Fibroblast of lung (primary cell): Measurements from ENCODE around the gene YJU2. TPM values are rescaled to one million over a fixed set of nuclear protein-coding genes. Genes with fewer than 3 reads are reported as not detected.
"Not testable (repeated sequence)": the region's sequence is repeated elsewhere in the genome, so short reads cannot be mapped to it uniquely, and the experiment has no call there.

ENCODE experiments used
- DNase-seq, 2 donors: peaks; one replicate each; pipeline versions ENCODE4 v3.0.0 to v3.0.0-alpha.2; 2010; ENCODE audit warnings: low read depth in 2 of 2
- H2AFZ ChIP-seq: 2 replicates; pipeline ENCODE4 v1.5.1; 2012; ENCODE audit warnings: low read length, control low read depth, inconsistent platforms
- H3K27ac ChIP-seq: 2 replicates; pipeline ENCODE4 v1.5.1; 2011; ENCODE audit warnings: low read length, control low read depth; ENCODE audit not compliant: insufficient read depth
- H3K27me3 ChIP-seq: 2 replicates; pipeline ENCODE4 v1.5.1; 2011; ENCODE audit warnings: mild to moderate bottlenecking, low read length; ENCODE audit not compliant: control insufficient read depth, insufficient read depth
- H3K36me3 ChIP-seq: 2 replicates; pipeline ENCODE4 v1.5.1; 2011; ENCODE audit warnings: low read length; ENCODE audit not compliant: control insufficient read depth, insufficient read depth
- H3K4me1 ChIP-seq: 2 replicates; pipeline ENCODE4 v1.5.1; 2011; ENCODE audit warnings: low read length; ENCODE audit not compliant: control insufficient read depth, insufficient read depth; ENCODE audit errors: extremely low read depth
- H3K4me2 ChIP-seq: 2 replicates; pipeline ENCODE4 v1.5.1; 2011; ENCODE audit warnings: low read length, control low read depth; ENCODE audit not compliant: insufficient read depth; ENCODE audit errors: extremely low read depth
- H3K4me3 ChIP-seq, 4 experiments: fragments of 200-600 bp in 1 of 4; sonication (generic) in 1 of 4; replicated peaks in 1 of 4; 2 replicates each; pipeline ENCODE4 v1.5.1; 2011 to 2016; ENCODE audit warnings: low read length in 4 of 4, low read depth in 3 of 4, mild to moderate bottlenecking in 3 of 4, control low read depth in 2 of 4, inconsistent platforms in 1 of 4, mixed read lengths in 1 of 4; ENCODE audit not compliant: insufficient read depth in 1 of 4; ENCODE audit errors: control extremely low read depth in 1 of 4
- H3K79me2 ChIP-seq: 2 replicates; pipeline ENCODE4 v1.5.1; 2012; ENCODE audit warnings: mild to moderate bottlenecking, low read length, inconsistent platforms; ENCODE audit not compliant: control insufficient read depth, insufficient read depth
- H3K9ac ChIP-seq: 2 replicates; pipeline ENCODE4 v1.5.1; 2011; ENCODE audit warnings: mild to moderate bottlenecking, low read length, control low read depth; ENCODE audit not compliant: insufficient read depth
- H3K9me3 ChIP-seq: 2 replicates; pipeline ENCODE4 v1.5.1; 2012; ENCODE audit warnings: low read depth, low read length; ENCODE audit not compliant: control insufficient read depth, insufficient read depth
- H4K20me1 ChIP-seq: 2 replicates; pipeline ENCODE4 v1.5.1; 2011; ENCODE audit warnings: low read length; ENCODE audit not compliant: control insufficient read depth, insufficient read depth; ENCODE audit errors: extremely low read depth
- EZH2 ChIP-seq: IDR thresholded peaks from 2 replicates; pipeline ENCODE4 v1.5.1; 2012; ENCODE audit warnings: low read length, control low read depth, mild to moderate bottlenecking; ENCODE audit errors: missing control alignments
- polyA plus RNA-seq, 2 donors: library from polyadenylated mRNA; depleted of rRNA in 1 of 2; stranded (reverse) in 1 of 2; unstranded in 1 of 2; fragments of >200 nt; gene quantifications; 2 replicates each; pipeline ENCODE4 v1.2.1, GENCODE V29; 2011 to 2012; ENCODE audit warnings: missing spikeins in 1 of 2
- total RNA-seq: library from RNA; depleted of rRNA; stranded (reverse); fragments of >200 nt; gene quantifications from 2 replicates; pipeline ENCODE4 v1.2.1, GENCODE V29; 2014
- TF ChIP-seq, protein P1 (sequence below), 2 donors: IDR thresholded peaks in 1 of 2; conservative IDR thresholded peaks in 1 of 2; 1 replicate in 1 of 2; 2 replicates in 1 of 2; pipeline ENCODE4 v1.5.1; 2011 to 2012; ENCODE audit warnings: low read length in 2 of 2, control low read depth in 1 of 2, inconsistent platforms in 1 of 2, low read depth in 1 of 2, mild to moderate bottlenecking in 1 of 2

YJU2 gene
- total and polyA plus RNA-seq, 2 donors (not counting 1 experiment from before 2014, with no cell fraction given), result 10.7 to 14.7 TPM

GRCh38 chr19:4272894-4273293 lies 26.0 kb downstream of the YJU2 start:
- H4K20me1 ChIP-seq, result no peaks in the 10 kb centered on the region
- peaks cover 4% of the 10 kb centered on the region for H3K36me3 ChIP-seq
- no peak overlapping the region for H3K9ac ChIP-seq
- no peaks in the 10 kb centered on the region for H3K79me2 ChIP-seq
- H3K27ac ChIP-seq, result no peak overlapping the region
- peaks cover under 1% of the 10 kb centered on the region for H3K27me3 ChIP-seq
- H3K4me3 ChIP-seq, result no peak overlapping the region
- no peaks in the 10 kb centered on the region for H3K4me1 ChIP-seq
- no peak overlapping the region for H3K4me2 ChIP-seq
- DNase-seq, result no peak
- TF ChIP-seq EZH2, result no peak
- TF ChIP-seq, protein P1, sequence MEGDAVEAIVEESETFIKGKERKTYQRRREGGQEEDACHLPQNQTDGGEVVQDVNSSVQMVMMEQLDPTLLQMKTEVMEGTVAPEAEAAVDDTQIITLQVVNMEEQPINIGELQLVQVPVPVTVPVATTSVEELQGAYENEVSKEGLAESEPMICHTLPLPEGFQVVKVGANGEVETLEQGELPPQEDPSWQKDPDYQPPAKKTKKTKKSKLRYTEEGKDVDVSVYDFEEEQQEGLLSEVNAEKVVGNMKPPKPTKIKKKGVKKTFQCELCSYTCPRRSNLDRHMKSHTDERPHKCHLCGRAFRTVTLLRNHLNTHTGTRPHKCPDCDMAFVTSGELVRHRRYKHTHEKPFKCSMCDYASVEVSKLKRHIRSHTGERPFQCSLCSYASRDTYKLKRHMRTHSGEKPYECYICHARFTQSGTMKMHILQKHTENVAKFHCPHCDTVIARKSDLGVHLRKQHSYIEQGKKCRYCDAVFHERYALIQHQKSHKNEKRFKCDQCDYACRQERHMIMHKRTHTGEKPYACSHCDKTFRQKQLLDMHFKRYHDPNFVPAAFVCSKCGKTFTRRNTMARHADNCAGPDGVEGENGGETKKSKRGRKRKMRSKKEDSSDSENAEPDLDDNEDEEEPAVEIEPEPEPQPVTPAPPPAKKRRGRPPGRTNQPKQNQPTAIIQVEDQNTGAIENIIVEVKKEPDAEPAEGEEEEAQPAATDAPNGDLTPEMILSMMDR (conservative IDR thresholded peaks at IDR 0.05 in 1 of 2, IDR thresholded peaks at IDR 0.05 in 1 of 2; ENCODE audit: low read depth in 1 of 2, low read length in 2 of 2), result no peak
- H3K9me3 ChIP-seq, result no peaks in the 10 kb centered on the region
- H2AFZ ChIP-seq, result no peak overlapping the region

- H3K27ac ChIP-seq, H3K27me3 ChIP-seq, H3K9ac ChIP-seq, H3K9me3 ChIP-seq, H3K4me2 ChIP-seq, H4K20me1 ChIP-seq, H2AFZ ChIP-seq, H3K4me1 ChIP-seq, H3K79me2 ChIP-seq, DNase-seq, H3K4me3 ChIP-seq, H3K36me3 ChIP-seq: not testable (repeated sequence)
Measured at GRCh38 chr19:4274321-4274686, 27.4 kb downstream of the YJU2 start.

- DNase-seq, result no peak
- no peak for TF ChIP-seq EZH2
- TF ChIP-seq, protein P1 (conservative IDR thresholded peaks at IDR 0.05 in 1 of 2, IDR thresholded peaks at IDR 0.05 in 1 of 2; ENCODE audit: low read depth in 1 of 2, low read length in 2 of 2), result no peak
- Histone ChIP-seq H3K4me1 (no peaks in the 10 kb centered on the region), H3K36me3 (no peaks in the 10 kb centered on the region), H2AFZ (no peak overlapping the region), H3K9ac (no peak overlapping the region), H4K20me1 (no peaks in the 10 kb centered on the region), H3K79me2 (no peaks in the 10 kb centered on the region), H3K27ac (no peak overlapping the region), H3K9me3 (no peaks in the 10 kb centered on the region), H3K27me3 (peaks cover 19% of the 10 kb centered on the region), H3K4me3 (no peak overlapping the region), H3K4me2 (no peak overlapping the region)
Measured at GRCh38 chr19:4277191-4277696, 30.4 kb downstream of the YJU2 start.
